ENCODE data around the gene CFAP20DC.
A peak's percentile ranks its signal among the peaks of the same experiment; 100 is the strongest.

- TF ChIP-seq SPI1 (IDR thresholded peaks at IDR 0.05; ENCODE audit: low read depth, low read length) (peak; percentile 70), POLR2AphosphoS5 (IDR thresholded peaks at IDR 0.05; ENCODE audit: low read depth, low read length) (no peak), TAF1 (IDR thresholded peaks at IDR 0.05; ENCODE audit: low read depth, low read length) (no peak), POLR2A (IDR thresholded peaks at IDR 0.05; ENCODE audit: low read depth, low read length) (no peak), POU2F2 (IDR thresholded peaks at IDR 0.05; ENCODE audit: low read depth, low read length) (no peak), PAX5 (IDR thresholded peaks at IDR 0.05; ENCODE audit: insufficient read depth, low read length, severe bottlenecking) (no peak)
These were observed 251.5 kb downstream of the CFAP20DC start for GRCh38 chr3:58798312-58798711.
